CD14-positive monocyte (primary cell): ENCODE measurements around the gene ZDHHC8. TPM values are rescaled to one million over a fixed set of nuclear protein-coding genes. Genes with fewer than 3 reads are reported as not detected.

Experiments used
- DNase-seq, 3 donors: peaks; one replicate each; pipeline ENCODE4 v3.0.0-alpha.2; 2011 to 2022
- H2AFZ ChIP-seq: 2 replicates; pipeline ENCODE4 v1.6.0; 2012; ENCODE audit warnings: mild to moderate bottlenecking, low read depth, low read length, inconsistent platforms; ENCODE audit not compliant: insufficient read depth, poor library complexity, severe bottlenecking
- H3K27ac ChIP-seq, 2 donors: 1 replicate in 1 of 2; 2 replicates in 1 of 2; pipeline ENCODE4 v1.5.1; 2012 to 2013; ENCODE audit warnings: low read length in 2 of 2, control low read depth in 1 of 2, inconsistent platforms in 1 of 2, low read depth in 1 of 2, mild to moderate bottlenecking in 1 of 2
- H3K27me3 ChIP-seq, 2 donors: one replicate each; pipeline versions ENCODE4 v1.6.0 to v1.6.1; 2011 to 2013; ENCODE audit warnings: low read length in 2 of 2; ENCODE audit not compliant: control insufficient read depth in 2 of 2, insufficient read depth in 2 of 2
- H3K36me3 ChIP-seq, 2 donors: replicated peaks in 1 of 2; 1 replicate in 1 of 2; 2 replicates in 1 of 2; pipeline versions ENCODE4 v1.5.1 to v1.6.1; 2012 to 2013; ENCODE audit warnings: low read length in 2 of 2, control low read depth in 1 of 2, inconsistent platforms in 1 of 2, mild to moderate bottlenecking in 1 of 2; ENCODE audit not compliant: insufficient read depth in 2 of 2, control insufficient read depth in 1 of 2
- H3K4me1 ChIP-seq, 2 donors: 1 replicate in 1 of 2; 2 replicates in 1 of 2; pipeline versions ENCODE4 v1.5.1 to v1.6.1; 2012 to 2013; ENCODE audit warnings: low read length in 2 of 2, control low read depth in 1 of 2, inconsistent platforms in 1 of 2, mild to moderate bottlenecking in 1 of 2, moderate library complexity in 1 of 2; ENCODE audit not compliant: insufficient read depth in 2 of 2, control insufficient read depth in 1 of 2
- H3K4me2 ChIP-seq: replicated peaks from 2 replicates; pipeline ENCODE3; 2012; ENCODE audit warnings: low read length, moderate library complexity, mild to moderate bottlenecking; ENCODE audit not compliant: poor library complexity, severe bottlenecking; ENCODE audit errors: extremely low read depth
- H3K4me3 ChIP-seq, 3 experiments: fragments of 200-600 bp in 1 of 3; sonication (generic) in 1 of 3; replicated peaks in 1 of 3; 1 replicate in 2 of 3; 2 replicates in 1 of 3; pipeline ENCODE4 v1.5.1; 2011 to 2013; ENCODE audit warnings: low read length in 3 of 3, mild to moderate bottlenecking in 3 of 3, control low read depth in 2 of 3, low read depth in 2 of 3, inconsistent platforms in 1 of 3, moderate library complexity in 1 of 3
- H3K79me2 ChIP-seq: 2 replicates; pipeline ENCODE4 v1.6.0; 2012; ENCODE audit warnings: mild to moderate bottlenecking, control low read depth, inconsistent platforms, low read length, moderate library complexity; ENCODE audit not compliant: insufficient read depth
- H3K9ac ChIP-seq: 2 replicates; pipeline ENCODE4 v1.6.0; 2017; ENCODE audit warnings: low read length, mild to moderate bottlenecking; ENCODE audit not compliant: insufficient read depth, poor library complexity, severe bottlenecking
- H3K9me3 ChIP-seq, 2 donors: replicated peaks in 1 of 2; 1 replicate in 1 of 2; 2 replicates in 1 of 2; pipeline versions ENCODE4 v1.5.1 to v1.6.1; 2012 to 2013; ENCODE audit warnings: low read length in 2 of 2, control low read depth in 1 of 2; ENCODE audit not compliant: control insufficient read depth in 1 of 2, insufficient read depth in 1 of 2
- H4K20me1 ChIP-seq: 2 replicates; pipeline ENCODE4 v1.6.0; 2012; ENCODE audit warnings: mild to moderate bottlenecking, low read length, control low read depth, moderate library complexity; ENCODE audit not compliant: insufficient read depth
- H3K27ac Mint-ChIP-seq, 7 donors: one replicate each; pipeline ENCODE4 v1.8.0; 2020; ENCODE audit warnings: mild to moderate bottlenecking in 7 of 7, mixed read lengths in 7 of 7, moderate library complexity in 6 of 7, inconsistent platforms in 2 of 7
- H3K27me3 Mint-ChIP-seq, 3 donors: one replicate each; pipeline ENCODE4 v1.8.0; 2021 to 2022; ENCODE audit warnings: low read depth in 3 of 3, mild to moderate bottlenecking in 3 of 3, mixed read lengths in 3 of 3, moderate library complexity in 3 of 3, inconsistent platforms in 1 of 3
- H3K36me3 Mint-ChIP-seq, 2 donors: one replicate each; pipeline ENCODE4 v1.8.0; 2020; ENCODE audit warnings: mixed read lengths in 2 of 2, inconsistent platforms in 1 of 2, mild to moderate bottlenecking in 1 of 2
- H3K4me1 Mint-ChIP-seq: one replicate; pipeline ENCODE4 v1.8.0; 2020; ENCODE audit warnings: mild to moderate bottlenecking, mixed read lengths
- H3K4me3 Mint-ChIP-seq, 2 donors: one replicate each; pipeline ENCODE4 v1.8.0; 2020; ENCODE audit warnings: mild to moderate bottlenecking in 2 of 2, mixed read lengths in 2 of 2, moderate library complexity in 1 of 2
- H3K9me3 Mint-ChIP-seq, 7 donors: one replicate each; pipeline ENCODE4 v1.8.0; 2020 to 2022; ENCODE audit warnings: mixed read lengths in 7 of 7, mild to moderate bottlenecking in 6 of 7, moderate library complexity in 6 of 7, inconsistent platforms in 2 of 7
- WGBS: methylation state at CpG from one replicate; pipeline ENCODE4 v1.1.5; 2013; ENCODE audit warnings: missing lambda C conversion rate; ENCODE audit not compliant: insufficient coverage; 5-methylcytosine and 5-hydroxymethylcytosine counted together
- intact Hi-C, 2 donors: fragments of 100-400 bp; cut with micrococcal nuclease; formaldehyde crosslinking; loops; one replicate each; pipeline versions ENCODE4 v1.15.0 to v1.15.1; 2023
- polyA plus RNA-seq, 3 donors: library from polyadenylated mRNA; depleted of rRNA in 1 of 3; unstranded in 2 of 3; stranded (reverse) in 1 of 3; fragments of 300-500 nt in 2 of 3; fragments of >200 nt in 1 of 3; fragmentation: Illumina TruSeq in 2 of 3; gene quantifications; 1 replicate in 2 of 3; 2 replicates in 1 of 3; pipeline ENCODE4 v1.2.3, GENCODE V29; 2012 to 2021
- TF ChIP-seq, protein P1 (sequence below): fragments of 200-600 bp; IDR thresholded peaks from one replicate; pipeline ENCODE4 v1.8.0; 2022; ENCODE audit warnings: antibody characterized with exemption, mild to moderate bottlenecking

ZDHHC8 gene
- polyA plus RNA-seq, 3 donors, result 0.73 to 76.3 (median 1.1) TPM

DNA sequence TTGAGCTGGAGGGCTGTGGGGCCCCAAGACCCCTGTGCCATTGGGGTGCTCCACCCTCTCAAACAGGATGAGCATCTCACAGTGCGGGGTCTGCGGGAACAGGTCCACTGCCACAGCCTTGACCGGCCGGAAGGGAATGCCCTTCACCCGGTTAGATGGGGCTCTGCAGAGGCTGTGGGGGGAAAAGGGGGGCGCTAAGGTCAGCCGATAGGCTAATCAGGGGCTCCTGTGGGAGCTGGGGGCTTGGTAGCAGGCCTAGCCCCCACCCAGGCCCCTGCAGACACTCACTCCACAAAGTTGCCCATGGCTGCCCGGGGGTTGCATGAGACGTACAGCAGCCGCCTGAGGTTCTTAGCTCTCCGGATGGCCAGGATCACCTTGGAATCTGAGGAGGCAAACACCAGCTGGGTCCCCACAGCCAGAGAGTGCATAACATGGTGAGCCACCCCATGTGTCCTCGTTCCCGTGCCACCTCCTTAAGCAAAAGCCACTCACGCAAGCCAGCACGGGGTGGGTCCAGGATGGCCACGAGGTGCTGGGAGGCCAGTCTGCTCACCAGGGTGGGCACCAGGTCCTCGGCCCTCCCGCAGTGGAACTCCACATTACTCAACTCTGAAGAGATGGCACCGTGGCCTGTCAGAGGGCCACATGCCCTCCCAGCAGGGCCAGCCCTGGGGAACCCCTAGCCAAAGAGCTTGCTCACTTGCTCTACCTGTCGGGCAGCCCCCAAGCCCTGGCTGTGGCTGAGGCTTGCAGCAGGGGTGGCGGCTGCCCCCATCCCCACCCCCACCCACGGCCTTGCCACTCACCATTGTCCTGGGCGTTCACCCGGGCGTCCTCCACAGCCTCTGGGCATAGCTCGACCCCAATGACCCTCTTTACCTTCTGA lies 18.7 kb upstream of the ZDHHC8 start:
- Mint-ChIP-seq H3K27ac (no peak overlapping the region), H3K4me1 (peaks cover 8% of the 10 kb centered on the region), H3K9me3 (no peaks in the 10 kb centered on the region), H3K36me3 (peaks cover 35 to 67% of the 10 kb centered on the region in 2 donors), H3K4me3 (no peak overlapping the region), H3K27me3 (peaks cover 0 to 2% (median 1%) of the 10 kb centered on the region in 3 donors)
- over 99% methylated on average over 14 of the region's 26 CpGs for WGBS
- no peak for DNase-seq
- H3K4me2 ChIP-seq, result no peak overlapping the region
- H3K79me2 ChIP-seq, result peaks cover 36% of the 10 kb centered on the region
- H4K20me1 ChIP-seq, result peaks cover 25% of the 10 kb centered on the region
- intact Hi-C loops, result loop anchor here in 1 of 2 donors (10.0 kb wide), 2 partner anchors 88 to 258 kb away; partner anchors contain the start of genes GNB1L, RTL10 and TANGO2
- TF ChIP-seq, protein P1, sequence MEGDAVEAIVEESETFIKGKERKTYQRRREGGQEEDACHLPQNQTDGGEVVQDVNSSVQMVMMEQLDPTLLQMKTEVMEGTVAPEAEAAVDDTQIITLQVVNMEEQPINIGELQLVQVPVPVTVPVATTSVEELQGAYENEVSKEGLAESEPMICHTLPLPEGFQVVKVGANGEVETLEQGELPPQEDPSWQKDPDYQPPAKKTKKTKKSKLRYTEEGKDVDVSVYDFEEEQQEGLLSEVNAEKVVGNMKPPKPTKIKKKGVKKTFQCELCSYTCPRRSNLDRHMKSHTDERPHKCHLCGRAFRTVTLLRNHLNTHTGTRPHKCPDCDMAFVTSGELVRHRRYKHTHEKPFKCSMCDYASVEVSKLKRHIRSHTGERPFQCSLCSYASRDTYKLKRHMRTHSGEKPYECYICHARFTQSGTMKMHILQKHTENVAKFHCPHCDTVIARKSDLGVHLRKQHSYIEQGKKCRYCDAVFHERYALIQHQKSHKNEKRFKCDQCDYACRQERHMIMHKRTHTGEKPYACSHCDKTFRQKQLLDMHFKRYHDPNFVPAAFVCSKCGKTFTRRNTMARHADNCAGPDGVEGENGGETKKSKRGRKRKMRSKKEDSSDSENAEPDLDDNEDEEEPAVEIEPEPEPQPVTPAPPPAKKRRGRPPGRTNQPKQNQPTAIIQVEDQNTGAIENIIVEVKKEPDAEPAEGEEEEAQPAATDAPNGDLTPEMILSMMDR, result no peak
- peaks cover 11 to 18% of the 10 kb centered on the region in 2 donors for H3K4me1 ChIP-seq
- H3K27me3 ChIP-seq, result no peaks in the 10 kb centered on the region
- no peak overlapping the region for H3K4me3 ChIP-seq
- no peak overlapping the region for H2AFZ ChIP-seq
- H3K27ac ChIP-seq, result peak overlapping the region in 1 of 2 donors; percentile 26
- no peak overlapping the region for H3K9ac ChIP-seq
- H3K36me3 ChIP-seq, result peaks cover 62 to 76% of the 10 kb centered on the region in 2 donors
- no peaks in the 10 kb centered on the region for H3K9me3 ChIP-seq

DNA sequence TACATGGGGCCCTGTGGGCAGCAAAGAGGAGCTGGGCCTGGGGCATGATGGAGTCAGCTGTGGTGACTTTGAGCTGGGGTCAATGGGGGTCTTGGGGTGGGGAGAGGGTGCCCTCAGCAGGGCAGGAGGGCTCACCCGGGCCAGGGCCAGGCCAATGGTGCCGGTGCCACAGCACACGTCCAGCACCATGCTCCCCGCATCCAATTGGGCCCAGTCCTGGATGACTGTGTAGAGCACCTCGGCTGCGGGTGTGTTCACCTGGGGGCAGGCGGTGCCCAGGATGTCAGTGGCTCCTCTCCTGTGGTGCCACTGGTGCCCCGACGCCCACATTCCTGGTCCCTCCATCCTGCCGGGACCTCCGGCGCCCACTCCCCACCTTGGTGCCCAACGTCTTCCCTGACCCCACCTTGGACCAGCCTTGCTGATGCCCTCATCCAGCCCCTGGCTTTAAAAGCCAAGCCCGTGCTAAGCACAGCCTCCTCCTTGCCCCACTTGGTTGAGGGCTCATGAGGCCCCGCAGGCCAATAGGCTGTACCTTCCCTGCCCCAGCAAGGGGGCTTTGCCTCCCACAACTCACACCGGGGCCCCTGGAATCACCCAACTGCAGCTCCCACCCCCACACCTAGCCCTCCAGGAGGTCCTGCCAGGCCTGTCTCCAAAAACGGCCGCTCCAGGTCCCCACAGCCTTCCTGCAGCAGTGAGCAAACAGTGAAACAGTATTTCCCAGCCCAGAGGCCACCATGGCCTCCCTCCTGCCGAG lies 17.9 kb upstream of the ZDHHC8 start:
- Mint-ChIP-seq H3K9me3 (no peaks in the 10 kb centered on the region), H3K27me3 (peaks cover 0 to 1% (median 0%) of the 10 kb centered on the region in 3 donors), H3K36me3 (peaks cover 31 to 61% of the 10 kb centered on the region in 2 donors), H3K4me3 (no peak overlapping the region), H3K27ac (peak overlapping the region in 4 of 7 donors; percentile 40 to 81 (median 52)), H3K4me1 (peaks cover 16% of the 10 kb centered on the region)
- Histone ChIP-seq H3K4me1 (peaks cover 19 to 26% of the 10 kb centered on the region in 2 donors), H3K4me2 (no peak overlapping the region), H3K4me3 (no peak overlapping the region), H3K9ac (no peak overlapping the region), H4K20me1 (peaks cover 28% of the 10 kb centered on the region), H3K9me3 (no peaks in the 10 kb centered on the region), H3K79me2 (peaks cover 45% of the 10 kb centered on the region), H3K27ac (peak overlapping the region in 1 of 2 donors; percentile 31), H2AFZ (no peak overlapping the region), H3K27me3 (no peaks in the 10 kb centered on the region), H3K36me3 (peaks cover 54 to 69% of the 10 kb centered on the region in 2 donors)
- no peak for DNase-seq
- 97% methylated on average over 16 of the region's 19 CpGs for WGBS
- TF ChIP-seq, protein P1, result no peak
- intact Hi-C loops, result loop anchor here in 1 of 2 donors (10.0 kb wide), 2 partner anchors 89 to 259 kb away; partner anchors contain the start of genes GNB1L, RTL10 and TANGO2
